Keratinocyte (primary cell): ENCODE measurements around the gene FILIP1. TPM values are rescaled to one million over a fixed set of nuclear protein-coding genes. Genes with fewer than 3 reads are reported as not detected.

Source experiments
- DNase-seq: peaks from one replicate; pipeline ENCODE4 v3.0.0-alpha.2; 2011; ENCODE audit warnings: low read depth, missing footprints, low spot score
- FAIRE-seq: peaks from 2 replicates; lab custom pipeline; 2011; peaks lifted over from hg19 to GRCh38; lab: Jason Lieb, UNC
- H2AFZ ChIP-seq: 2 replicates; pipeline ENCODE4 v1.6.0; 2012; ENCODE audit warnings: low read length, control low read depth, inconsistent platforms; ENCODE audit not compliant: control insufficient read depth
- H3K27ac ChIP-seq: 2 replicates; pipeline ENCODE4 v1.5.1; 2011; ENCODE audit warnings: low read length; ENCODE audit not compliant: control insufficient read depth, insufficient read depth
- H3K27me3 ChIP-seq: 3 replicates; pipeline ENCODE4 v1.6.0; 2011; ENCODE audit warnings: low read length; ENCODE audit not compliant: control insufficient read depth, insufficient read depth; ENCODE audit errors: extremely low read depth
- H3K36me3 ChIP-seq, 2 experiments: 2 replicates in 1 of 2; 3 replicates in 1 of 2; pipeline ENCODE4 v1.5.1; 2011; ENCODE audit warnings: low read length in 2 of 2, mild to moderate bottlenecking in 1 of 2; ENCODE audit not compliant: control insufficient read depth in 2 of 2, insufficient read depth in 2 of 2; ENCODE audit errors: extremely low read depth in 1 of 2
- H3K4me1 ChIP-seq: 3 replicates; pipeline ENCODE4 v1.5.1; 2011; ENCODE audit warnings: low read length; ENCODE audit not compliant: control insufficient read depth, insufficient read depth; ENCODE audit errors: extremely low read depth
- H3K4me2 ChIP-seq: 3 replicates; pipeline ENCODE4 v1.6.0; 2011; ENCODE audit warnings: low read depth, low read length; ENCODE audit not compliant: control insufficient read depth, insufficient read depth; ENCODE audit errors: extremely low read depth
- H3K4me3 ChIP-seq, 3 experiments: fragments of 200-600 bp in 1 of 3; sonication (generic) in 1 of 3; 2 replicates in 2 of 3; 3 replicates in 1 of 3; pipeline ENCODE4 v1.5.1; 2011 to 2016; ENCODE audit warnings: low read length in 3 of 3, mild to moderate bottlenecking in 3 of 3, control low read depth in 2 of 3, inconsistent platforms in 1 of 3, low read depth in 1 of 3, mixed read lengths in 1 of 3, mixed run types in 1 of 3, moderate library complexity in 1 of 3; ENCODE audit not compliant: control insufficient read depth in 2 of 3, insufficient read depth in 2 of 3; ENCODE audit errors: extremely low read depth in 1 of 3
- H3K79me2 ChIP-seq: 2 replicates; pipeline ENCODE4 v1.6.0; 2012; ENCODE audit warnings: low read length; ENCODE audit not compliant: control insufficient read depth, insufficient read depth
- H3K9ac ChIP-seq: 3 replicates; pipeline ENCODE4 v1.6.0; 2011; ENCODE audit warnings: low read length; ENCODE audit not compliant: control insufficient read depth, insufficient read depth; ENCODE audit errors: extremely low read depth
- H3K9me1 ChIP-seq: 3 replicates; pipeline ENCODE4 v1.6.0; 2011; ENCODE audit warnings: low read length; ENCODE audit not compliant: control insufficient read depth, insufficient read depth; ENCODE audit errors: extremely low read depth
- H3K9me3 ChIP-seq: 2 replicates; pipeline ENCODE4 v1.5.1; 2012; ENCODE audit warnings: low read depth, low read length; ENCODE audit not compliant: control insufficient read depth
- H4K20me1 ChIP-seq: 3 replicates; pipeline ENCODE4 v1.6.0; 2011; ENCODE audit warnings: low read length; ENCODE audit not compliant: control insufficient read depth, insufficient read depth; ENCODE audit errors: extremely low read depth
- CTCF ChIP-seq, 3 experiments: IDR thresholded peaks in 1 of 3; conservative IDR thresholded peaks in 1 of 3; optimal IDR thresholded peaks in 1 of 3; 2 replicates in 2 of 3; 3 replicates in 1 of 3; pipeline versions ENCODE3 to v1.5.1; 2011; ENCODE audit warnings: low read length in 3 of 3, mild to moderate bottlenecking in 3 of 3, moderate library complexity in 2 of 3, control low read depth in 1 of 3, inconsistent platforms in 1 of 3; ENCODE audit not compliant: insufficient read depth in 2 of 3; ENCODE audit errors: extremely low read depth in 1 of 3
- EZH2 ChIP-seq: IDR thresholded peaks from one replicate; pipeline ENCODE4 v1.6.1; 2012; ENCODE audit warnings: inconsistent platforms, mild to moderate bottlenecking, low read length, moderate library complexity
- dilution Hi-C: fragments of 300-500 bp; cut with MboI; formaldehyde crosslinking; loops from one replicate; pipeline ENCODE4 v1.7.0; 2020; ENCODE audit warnings: low sequenced_read_pairs; ENCODE audit not compliant: extremely low pct_ligation_motif_present
- polyA plus RNA-seq, 5 experiments: library from polyadenylated mRNA; depleted of rRNA in 3 of 5; stranded (reverse) in 3 of 5; stranded (forward) in 1 of 5; unstranded in 1 of 5; fragments of >200 nt; gene quantifications; 1 replicate in 1 of 5; 2 replicates in 3 of 5; 3 replicates in 1 of 5; pipeline versions ENCODE4 v1.2.1 to v1.2.3, GENCODE V29; 2011 to 2012; ENCODE audit warnings: missing spikeins in 2 of 5, low read depth in 1 of 5, low replicate concordance in 1 of 5

The FILIP1 gene
- polyA plus RNA-seq, 1 donor (not counting 4 experiments of a cell fraction or from before 2014, with no cell fraction given) = 0.01 TPM

GRCh38 chr6:75290136-75290945 lies 203.3 kb downstream of the FILIP1 start:
- no peaks in the 10 kb centered on the region for H4K20me1 ChIP-seq
- H3K9ac ChIP-seq = no peak overlapping the region
- H3K27ac ChIP-seq = no peak overlapping the region
- no peaks in the 10 kb centered on the region for H3K27me3 ChIP-seq
- no peaks in the 10 kb centered on the region for H3K9me3 ChIP-seq
- no peaks in the 10 kb centered on the region for H3K9me1 ChIP-seq
- no peak overlapping the region for H3K4me3 ChIP-seq
- FAIRE-seq (no peak), DNase-seq (no peak)
- H3K79me2 ChIP-seq = no peaks in the 10 kb centered on the region
- H2AFZ ChIP-seq = no peak overlapping the region
- dilution Hi-C loops = no loop called here
- no peak overlapping the region for H3K4me2 ChIP-seq
- TF ChIP-seq CTCF (optimal IDR thresholded peaks at IDR 0.05 in 1 of 3, IDR thresholded peaks at IDR 0.05 in 1 of 3, conservative IDR thresholded peaks at IDR 0.05 in 1 of 3; ENCODE audit: extremely low read depth in 1 of 3, insufficient read depth in 2 of 3, low read length in 3 of 3) (no peak), EZH2 (no peak)
- H3K4me1 ChIP-seq = peaks cover 8% of the 10 kb centered on the region
- no peaks in the 10 kb centered on the region for H3K36me3 ChIP-seq

- no peaks in the 10 kb centered on the region for H3K9me1 ChIP-seq
- dilution Hi-C loops = no loop called here
- FAIRE-seq = no peak
These were observed 205.6 kb downstream of the FILIP1 start for GRCh38 chr6:75288023-75288422.

More at GRCh38 chr6:75288023-75288422, 205.6 kb downstream of the FILIP1 start:
- peaks cover 15% of the 10 kb centered on the region for H3K79me2 ChIP-seq
- no peak for TF ChIP-seq EZH2
- TF ChIP-seq CTCF (optimal IDR thresholded peaks at IDR 0.05 in 1 of 3, IDR thresholded peaks at IDR 0.05 in 1 of 3, conservative IDR thresholded peaks at IDR 0.05 in 1 of 3; ENCODE audit: extremely low read depth in 1 of 3, insufficient read depth in 2 of 3, low read length in 3 of 3) = no peak
- no peaks in the 10 kb centered on the region for H3K9me3 ChIP-seq
- no peak overlapping the region for H3K9ac ChIP-seq
- H3K4me3 ChIP-seq = no peak overlapping the region
- no peak overlapping the region for H3K27ac ChIP-seq
- H2AFZ ChIP-seq = no peak overlapping the region
- peaks cover 8% of the 10 kb centered on the region for H3K4me1 ChIP-seq
- H3K4me2 ChIP-seq = no peak overlapping the region
- H3K27me3 ChIP-seq = no peaks in the 10 kb centered on the region
- no peaks in the 10 kb centered on the region for H3K36me3 ChIP-seq
- DNase-seq = no peak
- no peaks in the 10 kb centered on the region for H4K20me1 ChIP-seq
